ENCODE data around the gene BSND. TPM values are rescaled to one million over a fixed set of nuclear protein-coding genes. Genes with fewer than 3 reads are reported as not detected.

BSND gene
- total RNA-seq, 4 donors from 2014 or later = not detected

DNA sequence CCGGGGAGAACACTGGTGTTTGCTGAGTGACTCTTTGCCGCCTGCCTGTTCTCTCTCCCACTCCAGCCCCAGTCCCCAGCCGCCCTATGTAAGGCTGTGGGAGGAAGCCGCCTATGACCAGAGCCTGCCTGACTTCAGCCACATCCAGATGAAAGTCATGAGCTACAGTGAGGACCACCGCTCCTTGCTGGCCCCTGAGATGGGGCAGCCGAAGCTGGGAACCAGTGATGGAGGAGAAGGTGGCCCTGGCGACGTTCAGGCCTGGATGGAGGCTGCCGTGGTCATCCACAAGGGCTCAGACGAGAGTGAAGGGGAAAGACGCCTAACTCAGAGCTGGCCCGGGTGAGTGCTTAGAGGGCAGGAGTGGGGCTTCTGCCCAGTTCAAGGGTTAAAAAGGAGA is 8.2 kb downstream of the BSND start:
- no peaks in the 10 kb centered on the region for H3K9me3 ChIP-seq
- TF ChIP-seq, protein P1, sequence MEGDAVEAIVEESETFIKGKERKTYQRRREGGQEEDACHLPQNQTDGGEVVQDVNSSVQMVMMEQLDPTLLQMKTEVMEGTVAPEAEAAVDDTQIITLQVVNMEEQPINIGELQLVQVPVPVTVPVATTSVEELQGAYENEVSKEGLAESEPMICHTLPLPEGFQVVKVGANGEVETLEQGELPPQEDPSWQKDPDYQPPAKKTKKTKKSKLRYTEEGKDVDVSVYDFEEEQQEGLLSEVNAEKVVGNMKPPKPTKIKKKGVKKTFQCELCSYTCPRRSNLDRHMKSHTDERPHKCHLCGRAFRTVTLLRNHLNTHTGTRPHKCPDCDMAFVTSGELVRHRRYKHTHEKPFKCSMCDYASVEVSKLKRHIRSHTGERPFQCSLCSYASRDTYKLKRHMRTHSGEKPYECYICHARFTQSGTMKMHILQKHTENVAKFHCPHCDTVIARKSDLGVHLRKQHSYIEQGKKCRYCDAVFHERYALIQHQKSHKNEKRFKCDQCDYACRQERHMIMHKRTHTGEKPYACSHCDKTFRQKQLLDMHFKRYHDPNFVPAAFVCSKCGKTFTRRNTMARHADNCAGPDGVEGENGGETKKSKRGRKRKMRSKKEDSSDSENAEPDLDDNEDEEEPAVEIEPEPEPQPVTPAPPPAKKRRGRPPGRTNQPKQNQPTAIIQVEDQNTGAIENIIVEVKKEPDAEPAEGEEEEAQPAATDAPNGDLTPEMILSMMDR (IDR thresholded peaks at IDR 0.05) = no peak
- no peak for TF ChIP-seq POLR2A (IDR thresholded peaks at IDR 0.05)
- no peaks in the 10 kb centered on the region for H3K4me1 ChIP-seq
- H3K4me3 ChIP-seq (replicated peaks in 1 of 3) = no peak overlapping the region
- no peak for DNase-seq
- no peak overlapping the region for H3K27ac ChIP-seq
- intact Hi-C loops (cut with DNase I) = no loop called here
- no peaks in the 10 kb centered on the region for H3K27me3 ChIP-seq
- H3K36me3 ChIP-seq = no peaks in the 10 kb centered on the region
- WGBS, 2 donors = 86 to 90% methylated on average over 12 of the region's 12 CpGs

DNA sequence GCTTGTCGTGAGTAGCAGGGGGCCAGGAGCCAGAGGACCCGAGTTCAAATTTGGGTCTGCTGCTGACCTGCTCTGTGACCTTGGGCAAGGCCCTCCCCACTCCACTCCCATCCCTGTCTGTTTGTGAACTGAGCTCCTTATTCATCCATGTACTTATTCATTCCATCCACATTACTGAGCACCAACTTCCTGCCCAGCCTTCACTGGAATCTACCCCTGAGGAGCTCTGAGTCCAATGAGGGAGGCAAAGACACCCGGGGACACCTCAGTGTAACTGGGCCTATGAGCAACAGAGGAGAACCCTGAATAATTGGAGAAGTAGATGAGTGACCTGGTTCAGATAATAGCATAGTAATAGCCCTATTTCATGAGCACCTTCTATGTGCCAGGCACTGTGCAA is 8.9 kb downstream of the BSND start:
- TF ChIP-seq POLR2A (IDR thresholded peaks at IDR 0.05) = no peak
- TF ChIP-seq, protein P1 (IDR thresholded peaks at IDR 0.05) = no peak
- H3K36me3 ChIP-seq = no peaks in the 10 kb centered on the region

DNA sequence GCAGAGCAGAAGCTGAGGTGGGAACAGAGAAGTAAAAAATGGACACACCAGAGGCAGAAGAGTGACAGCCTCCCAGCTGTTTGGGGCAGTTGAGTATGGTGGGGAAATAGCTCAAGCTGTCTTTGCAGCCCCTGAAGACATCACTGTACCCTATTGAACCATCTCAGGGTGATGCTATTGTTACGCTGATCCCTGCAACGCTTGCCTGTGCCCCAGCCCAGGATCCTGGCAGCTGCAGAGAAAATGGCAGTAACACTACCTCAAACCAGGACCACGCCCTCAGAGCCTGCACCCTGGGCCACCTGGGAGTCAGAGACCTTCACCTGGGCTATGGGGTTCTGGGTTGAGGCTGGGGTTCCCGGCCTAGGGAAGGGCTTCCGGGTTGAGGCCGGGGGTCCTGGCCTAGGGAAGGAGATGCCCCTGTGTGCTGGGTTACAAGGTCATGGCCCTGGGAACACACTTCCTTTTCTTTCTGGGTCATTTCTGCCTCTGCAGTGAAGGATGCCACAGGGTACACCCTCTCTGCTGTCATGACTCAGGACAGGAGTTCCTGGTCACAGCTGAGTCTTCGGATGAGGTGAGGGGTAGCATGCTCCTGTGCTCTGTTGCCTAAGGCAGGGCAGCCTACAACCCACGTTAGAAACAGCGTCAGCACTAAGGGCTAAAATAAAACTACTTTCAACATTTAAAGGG is 11.6 kb downstream of the BSND start:
- Histone ChIP-seq H3K27ac (no peak overlapping the region), H3K9me3 (no peaks in the 10 kb centered on the region), H3K4me3 (replicated peaks in 1 of 3) (no peak overlapping the region), H3K36me3 (no peaks in the 10 kb centered on the region), H3K4me1 (no peaks in the 10 kb centered on the region), H3K27me3 (no peaks in the 10 kb centered on the region)
- DNase-seq = no peak
- intact Hi-C loops (cut with DNase I) = no loop called here
- WGBS, 2 donors = 89 to 91% methylated on average over 9 of the region's 9 CpGs
- TF ChIP-seq, protein P1 (IDR thresholded peaks at IDR 0.05) = no peak
- TF ChIP-seq POLR2A (IDR thresholded peaks at IDR 0.05) = no peak

More for the DNA sequence above, 8.9 kb downstream of the BSND start:
- WGBS, 2 donors = 89 to 93% methylated on average over 3 of the region's 3 CpGs
- intact Hi-C loops (cut with DNase I) = no loop called here
- Histone ChIP-seq H3K27ac (no peak overlapping the region), H3K9me3 (no peaks in the 10 kb centered on the region), H3K4me1 (no peaks in the 10 kb centered on the region), H3K4me3 (replicated peaks in 1 of 3) (no peak overlapping the region), H3K27me3 (no peaks in the 10 kb centered on the region)
- DNase-seq = no peak

DNA sequence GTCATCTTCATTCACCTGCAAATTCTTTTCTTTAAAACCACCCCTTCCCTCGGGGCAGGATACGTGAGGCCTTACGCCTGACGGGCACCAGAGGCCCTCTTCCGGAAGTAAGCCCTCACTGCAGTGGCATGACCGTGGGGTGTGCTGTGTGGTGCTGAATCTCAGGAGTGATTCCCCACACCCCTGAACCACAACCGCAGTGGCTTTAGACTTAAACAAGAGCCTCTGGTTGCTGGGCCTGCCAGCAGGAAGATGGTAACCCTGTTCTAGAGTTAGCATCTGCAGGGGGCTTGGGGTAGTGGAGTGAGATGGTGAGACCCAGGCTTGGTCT is 12.1 kb downstream of the BSND start:
- no peaks in the 10 kb centered on the region for H3K4me1 ChIP-seq
- H3K36me3 ChIP-seq = no peaks in the 10 kb centered on the region
- no peaks in the 10 kb centered on the region for H3K27me3 ChIP-seq
- DNase-seq = no peak
- TF ChIP-seq POLR2A (IDR thresholded peaks at IDR 0.05) = no peak
- TF ChIP-seq, protein P1 (IDR thresholded peaks at IDR 0.05) = no peak
- no peaks in the 10 kb centered on the region for H3K9me3 ChIP-seq
- no peak overlapping the region for H3K4me3 ChIP-seq (replicated peaks in 1 of 3)
- intact Hi-C loops (cut with DNase I) = no loop called here
- H3K27ac ChIP-seq = no peak overlapping the region
- WGBS, 2 donors = 86 to 90% methylated on average over 7 of the region's 7 CpGs

DNA sequence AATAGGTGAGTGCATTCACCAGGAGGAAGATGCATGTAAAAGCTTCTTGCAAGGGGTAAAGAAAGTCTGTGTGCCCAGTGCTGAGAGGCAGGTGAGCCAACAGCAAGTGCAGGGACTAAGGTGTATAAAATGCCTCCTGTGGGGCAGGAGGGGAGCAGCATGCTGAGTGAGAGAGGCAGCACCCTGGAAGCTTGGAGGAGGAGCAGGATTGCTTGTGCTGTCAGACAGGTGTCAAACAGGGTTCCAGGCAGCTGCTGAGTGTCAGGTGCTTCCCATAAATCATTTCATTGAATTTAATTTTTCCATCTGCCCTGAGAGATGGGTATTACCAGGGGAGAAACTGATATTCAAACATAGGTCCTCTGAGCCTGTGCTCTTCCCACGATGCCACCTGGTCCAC is 13.9 kb downstream of the BSND start:
- no peaks in the 10 kb centered on the region for H3K27me3 ChIP-seq
- intact Hi-C loops (cut with DNase I) = no loop called here
- TF ChIP-seq POLR2A (IDR thresholded peaks at IDR 0.05) = no peak
- TF ChIP-seq, protein P1 (IDR thresholded peaks at IDR 0.05) = no peak
- H3K27ac ChIP-seq = no peak overlapping the region
- DNase-seq = no peak
- no peaks in the 10 kb centered on the region for H3K9me3 ChIP-seq
- no peaks in the 10 kb centered on the region for H3K4me1 ChIP-seq
- 78 to 88% methylated on average over 1 of the region's 1 CpG for WGBS, 2 donors
- H3K36me3 ChIP-seq = no peaks in the 10 kb centered on the region
- H3K4me3 ChIP-seq (replicated peaks in 1 of 3) = no peak overlapping the region
